Stimulated activated CD8-positive, alpha-beta memory T cell treated with anti-CD3 and anti-CD28 coated beads, Interleukin-15, amount 100 ng/mL, for 1 hour (primary cell): ENCODE results near the gene CCDC51.
"Not testable (repeated sequence)": the region's sequence is repeated elsewhere in the genome, so short reads cannot be mapped to it uniquely, and the experiment has no call there.

Experiments used
- DNase-seq: peaks from one replicate; pipeline ENCODE4 v3.0.0-alpha.2; 2020; ENCODE audit warnings: low read depth

Gene CCDC51, protein sequence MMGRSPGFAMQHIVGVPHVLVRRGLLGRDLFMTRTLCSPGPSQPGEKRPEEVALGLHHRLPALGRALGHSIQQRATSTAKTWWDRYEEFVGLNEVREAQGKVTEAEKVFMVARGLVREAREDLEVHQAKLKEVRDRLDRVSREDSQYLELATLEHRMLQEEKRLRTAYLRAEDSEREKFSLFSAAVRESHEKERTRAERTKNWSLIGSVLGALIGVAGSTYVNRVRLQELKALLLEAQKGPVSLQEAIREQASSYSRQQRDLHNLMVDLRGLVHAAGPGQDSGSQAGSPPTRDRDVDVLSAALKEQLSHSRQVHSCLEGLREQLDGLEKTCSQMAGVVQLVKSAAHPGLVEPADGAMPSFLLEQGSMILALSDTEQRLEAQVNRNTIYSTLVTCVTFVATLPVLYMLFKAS

GRCh38 chr3:48439820-48440589 is at the start of gene CCDC51, which contains the start of gene TMA7:
TSS of gene CCDC51 (minus strand) at chr3:48440119. CDS start at chr3:48435128, 4,991 bp downstream.
TSS of gene TMA7 (plus strand) at chr3:48440257. CDS start at chr3:48440297, 40 bp downstream.
- peak; percentile 98 for DNase-seq

GRCh38 chr3:48486952-48487351 is 47.0 kb upstream of the CCDC51 start:
- DNase-seq, result no peak

DNA sequence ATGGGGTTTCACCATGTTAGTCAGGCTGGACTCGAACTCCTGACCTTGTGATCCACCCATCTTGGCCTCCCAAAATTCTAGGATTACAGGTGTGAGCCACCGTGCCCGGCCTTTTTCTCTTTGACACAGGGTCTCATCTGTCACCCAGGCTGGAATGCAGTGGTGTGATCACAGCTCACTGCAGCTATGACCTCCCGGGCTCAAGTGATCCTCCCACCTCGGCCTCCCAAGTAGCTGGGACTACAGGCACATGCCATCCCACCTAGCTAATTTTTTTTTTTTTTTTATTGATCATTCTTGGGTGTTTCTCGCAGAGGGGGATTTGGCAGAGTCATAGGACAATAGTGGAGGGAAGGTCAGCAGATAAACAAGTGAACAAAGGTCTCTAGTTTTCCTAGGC is 42.9 kb upstream of the CCDC51 start:
- not testable (repeated sequence) for DNase-seq

DNA sequence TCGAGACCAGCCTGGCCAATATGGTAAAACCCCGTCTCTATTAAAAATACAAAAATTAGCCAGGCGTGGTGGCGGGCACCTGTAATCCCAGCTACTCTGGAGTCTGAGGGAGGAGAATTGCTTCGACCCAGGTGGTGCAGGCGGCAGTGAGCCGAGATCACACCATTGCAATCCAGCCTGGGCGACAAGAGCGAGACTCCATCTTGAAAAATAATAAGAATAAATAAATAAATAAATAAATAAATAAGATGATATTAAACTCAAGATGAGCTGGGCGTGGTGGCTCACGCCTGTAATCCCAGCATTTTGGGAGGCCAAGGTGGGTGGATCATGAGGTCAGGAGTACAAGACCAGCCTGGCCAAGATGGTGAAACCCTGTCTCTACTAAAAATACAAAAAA is 41.0 kb upstream of the CCDC51 start:
- not testable (repeated sequence) for DNase-seq

DNA sequence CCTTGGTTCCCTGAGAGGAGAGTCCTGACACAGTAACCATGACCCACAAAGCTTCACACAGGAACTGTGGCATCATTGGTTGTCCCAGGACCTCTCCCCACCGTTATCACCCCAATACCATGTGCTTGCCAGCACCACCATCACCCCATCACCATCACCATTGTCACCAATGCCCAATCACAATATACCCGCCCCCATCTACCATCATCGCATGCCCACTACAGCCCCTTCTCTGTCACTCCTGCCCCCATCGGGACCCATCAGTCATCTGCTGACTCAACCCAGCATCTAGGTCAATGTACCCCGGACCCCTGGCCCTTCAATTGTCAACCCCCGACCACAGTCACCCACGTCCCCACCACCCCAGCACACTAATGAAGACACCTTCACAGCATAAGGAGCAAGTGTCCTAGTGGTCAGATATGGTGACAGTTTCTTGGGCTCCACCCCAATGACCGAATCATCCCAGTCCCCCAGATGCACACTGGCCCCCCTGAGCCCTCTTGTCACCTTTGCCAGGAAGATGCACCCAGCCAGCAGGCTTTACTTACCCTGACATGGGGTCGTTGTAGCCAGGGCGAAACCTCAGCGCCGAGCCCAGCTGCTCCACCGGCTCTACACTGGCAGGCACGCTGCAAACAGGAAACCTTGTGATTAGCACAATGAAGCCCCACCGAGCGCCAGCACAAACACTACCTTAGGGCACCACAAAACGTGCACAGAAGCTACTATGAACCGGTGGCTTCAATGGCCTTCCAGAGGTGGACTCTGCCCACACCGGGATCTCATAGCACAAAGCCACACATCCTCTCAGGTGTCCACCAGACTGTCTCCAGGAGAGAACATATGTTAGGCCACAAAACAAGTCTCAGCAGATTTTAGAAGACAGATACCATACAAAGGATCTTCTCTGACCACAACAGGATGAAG is 39.0 kb upstream of the CCDC51 start:
- no peak for DNase-seq

DNA sequence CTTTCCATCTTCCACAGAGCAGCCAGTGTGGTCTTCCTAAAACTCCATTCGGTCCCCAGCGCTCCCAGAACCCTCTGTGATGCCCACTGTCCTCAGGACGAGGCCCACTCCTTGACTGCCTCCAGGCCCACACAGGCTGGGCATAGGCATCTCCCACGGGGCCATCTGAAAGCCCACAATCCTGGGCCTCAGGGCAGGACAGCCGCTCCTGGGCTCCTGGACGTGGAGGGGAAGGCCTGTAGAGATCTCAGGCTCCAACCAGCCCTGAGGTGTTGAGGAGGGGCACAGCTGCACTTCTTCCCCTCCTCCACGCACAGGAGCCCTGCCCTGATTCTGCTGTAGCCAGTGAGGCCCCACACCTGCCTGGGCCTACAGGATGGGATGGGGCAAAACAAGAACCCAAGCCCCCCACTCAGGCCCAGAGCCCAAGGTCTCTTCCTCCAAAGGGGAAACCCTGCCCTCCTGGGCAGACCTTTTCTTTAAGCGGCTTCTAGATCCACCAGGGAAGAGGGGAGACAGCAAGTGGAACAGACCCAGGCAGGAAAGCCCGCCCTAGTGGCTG is 38.1 kb upstream of the CCDC51 start:
- DNase-seq, result no peak

DNA sequence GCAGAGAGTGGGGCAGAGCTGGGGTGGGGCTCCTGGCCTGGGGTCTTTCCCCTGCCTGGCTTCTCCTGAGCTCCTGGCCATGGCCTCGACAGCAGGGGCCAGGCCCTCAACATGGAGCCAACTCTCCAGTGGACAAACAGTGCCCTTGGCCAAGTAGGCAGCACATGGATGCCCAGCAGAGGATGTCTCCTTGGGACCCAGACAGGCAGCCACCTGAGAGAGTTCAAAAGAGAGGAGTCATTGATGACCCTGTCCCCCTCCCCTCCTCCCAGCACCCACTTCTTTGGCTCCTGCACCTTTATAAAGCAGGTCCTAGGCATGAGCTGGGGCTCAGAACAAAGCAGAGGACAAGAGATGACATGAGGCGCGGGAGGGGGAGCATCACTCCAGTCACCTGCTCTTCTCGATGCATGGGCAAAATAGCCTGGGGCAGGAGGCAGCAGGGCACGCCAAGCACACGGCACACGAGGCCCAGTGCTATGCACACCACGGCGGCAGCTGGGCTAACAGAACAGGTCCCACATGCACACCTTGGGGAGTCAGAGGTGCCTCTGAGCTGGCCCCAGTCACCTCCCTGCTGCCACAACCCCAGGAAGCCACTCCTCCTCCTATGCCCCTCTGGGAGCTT is 36.6 kb upstream of the CCDC51 start:
- no peak for DNase-seq

DNA sequence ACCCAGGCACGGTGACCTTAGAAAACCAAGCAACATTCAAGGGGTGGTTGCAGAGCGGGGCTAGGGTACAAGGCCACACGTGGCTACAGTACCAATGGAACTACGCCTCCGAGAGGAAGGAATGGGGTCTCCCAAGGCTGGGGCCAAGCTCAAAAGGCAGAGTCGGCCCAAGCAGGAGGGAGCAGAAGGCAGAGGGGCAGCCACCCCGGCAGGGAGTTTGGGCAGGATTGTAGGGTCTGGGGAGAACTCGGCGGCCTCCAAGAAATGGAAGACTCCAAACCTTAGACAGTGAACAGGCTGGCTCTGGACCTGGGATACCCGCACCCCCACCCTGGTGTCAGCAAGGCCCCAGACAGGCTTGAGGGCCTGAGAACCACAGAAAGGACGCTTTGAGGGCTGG is 35.3 kb upstream of the CCDC51 start:
- DNase-seq, result no peak

- DNase-seq, result no peak
These were observed 34.7 kb upstream of the CCDC51 start for GRCh38 chr3:48474619-48475018.

- not testable (repeated sequence) for DNase-seq
These were observed 34.1 kb upstream of the CCDC51 start for GRCh38 chr3:48474031-48474430.

GRCh38 chr3:48473617-48473952 is 33.7 kb upstream of the CCDC51 start:
- no peak for DNase-seq

- peak; percentile 90 for DNase-seq
These were observed 33.2 kb upstream of the CCDC51 start for GRCh38 chr3:48472923-48473616.

GRCh38 chr3:48472673-48472922 is 32.7 kb upstream of the CCDC51 start:
- DNase-seq, result no peak

- no peak for DNase-seq
These were observed 30.4 kb upstream of the CCDC51 start for GRCh38 chr3:48470286-48470685.

- no peak for DNase-seq
These were observed 29.4 kb upstream of the CCDC51 start for GRCh38 chr3:48469046-48469915.

DNA sequence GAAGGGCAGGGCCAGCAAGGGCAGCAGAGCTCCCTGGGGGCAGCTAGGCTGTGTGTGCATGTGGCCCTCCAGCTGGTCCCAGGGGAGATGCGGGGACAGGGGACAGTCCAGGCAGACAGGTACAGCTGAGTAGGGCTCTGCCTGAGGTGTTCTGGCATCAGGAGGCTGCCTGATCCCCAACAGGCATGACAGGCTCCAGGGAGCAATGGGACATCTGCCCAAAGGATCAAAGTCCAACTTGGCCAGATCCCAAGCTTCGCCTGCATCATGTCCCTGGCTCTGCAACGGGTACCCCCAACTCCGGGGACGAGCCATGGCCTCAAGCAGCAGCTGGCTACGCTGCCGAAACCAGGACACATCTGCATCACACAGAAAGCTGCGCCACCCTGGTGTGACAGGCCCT is 28.4 kb upstream of the CCDC51 start:
- DNase-seq, result no peak

DNA sequence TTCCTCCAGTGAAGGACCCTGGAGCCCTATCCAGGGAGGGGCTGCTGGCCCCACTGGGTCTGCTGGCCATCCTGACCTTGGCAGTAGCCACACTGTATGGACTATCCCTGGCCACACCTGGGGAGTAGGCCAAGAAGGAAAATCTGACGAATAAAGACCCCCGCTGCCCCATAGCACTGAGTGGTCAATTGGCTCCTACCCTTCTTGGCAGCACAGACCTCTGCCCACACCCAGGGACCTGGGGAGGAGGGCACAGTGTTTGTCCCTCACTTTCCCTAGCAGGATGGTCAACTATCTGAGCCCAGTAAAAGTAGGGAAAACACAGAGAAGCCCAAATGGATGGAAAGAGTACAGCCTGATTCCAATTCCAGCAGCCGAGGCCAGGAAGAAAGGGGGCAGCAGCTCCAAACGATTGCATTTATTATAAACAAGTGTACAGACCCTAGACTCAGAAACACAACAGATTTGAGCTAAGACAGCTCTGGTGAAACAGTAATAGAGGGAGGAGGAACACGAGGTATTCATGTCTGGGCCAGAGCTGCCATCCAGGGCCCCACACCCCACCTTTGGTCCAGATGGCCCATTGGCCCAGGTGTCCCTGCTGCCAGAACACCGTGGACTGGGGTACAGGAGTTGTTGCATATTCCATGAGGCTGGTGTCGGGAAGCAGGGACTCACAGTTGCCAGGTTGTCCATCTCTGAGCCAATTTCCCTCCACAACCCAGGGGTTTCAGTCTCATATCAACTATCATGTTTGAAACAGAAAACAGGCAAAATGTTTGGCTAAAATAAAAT is 27.8 kb upstream of the CCDC51 start:
- DNase-seq, result no peak

- no peak for DNase-seq
These were observed 27.2 kb upstream of the CCDC51 start for GRCh38 chr3:48467110-48467454.

DNA sequence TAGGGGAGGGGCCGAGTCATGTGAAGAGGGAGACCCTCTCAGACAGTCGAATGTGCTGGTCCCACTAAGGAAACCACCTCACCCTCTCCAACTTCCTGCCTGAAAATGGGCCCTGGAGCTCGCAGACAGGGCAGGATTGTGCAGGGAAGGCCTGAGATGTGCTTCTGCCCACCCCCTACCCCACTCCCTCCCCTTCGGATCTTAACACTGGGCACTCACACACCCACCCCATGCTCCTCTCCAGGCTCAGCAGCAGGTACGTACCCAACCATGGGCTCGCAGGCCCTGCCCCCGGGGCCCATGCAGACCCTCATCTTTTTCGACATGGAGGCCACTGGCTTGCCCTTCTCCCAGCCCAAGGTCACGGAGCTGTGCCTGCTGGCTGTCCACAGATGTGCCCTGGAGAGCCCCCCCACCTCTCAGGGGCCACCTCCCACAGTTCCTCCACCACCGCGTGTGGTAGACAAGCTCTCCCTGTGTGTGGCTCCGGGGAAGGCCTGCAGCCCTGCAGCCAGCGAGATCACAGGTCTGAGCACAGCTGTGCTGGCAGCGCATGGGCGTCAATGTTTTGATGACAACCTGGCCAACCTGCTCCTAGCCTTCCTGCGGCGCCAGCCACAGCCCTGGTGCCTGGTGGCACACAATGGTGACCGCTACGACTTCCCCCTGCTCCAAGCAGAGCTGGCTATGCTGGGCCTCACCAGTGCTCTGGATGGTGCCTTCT is 26.6 kb upstream of the CCDC51 start:
- no peak for DNase-seq
